ENCODE measurements around the gene EXOC4.

GRCh38 chr7:133609806-133610205 is 356.9 kb downstream of the EXOC4 start:
- TF ChIP-seq, protein P1, sequence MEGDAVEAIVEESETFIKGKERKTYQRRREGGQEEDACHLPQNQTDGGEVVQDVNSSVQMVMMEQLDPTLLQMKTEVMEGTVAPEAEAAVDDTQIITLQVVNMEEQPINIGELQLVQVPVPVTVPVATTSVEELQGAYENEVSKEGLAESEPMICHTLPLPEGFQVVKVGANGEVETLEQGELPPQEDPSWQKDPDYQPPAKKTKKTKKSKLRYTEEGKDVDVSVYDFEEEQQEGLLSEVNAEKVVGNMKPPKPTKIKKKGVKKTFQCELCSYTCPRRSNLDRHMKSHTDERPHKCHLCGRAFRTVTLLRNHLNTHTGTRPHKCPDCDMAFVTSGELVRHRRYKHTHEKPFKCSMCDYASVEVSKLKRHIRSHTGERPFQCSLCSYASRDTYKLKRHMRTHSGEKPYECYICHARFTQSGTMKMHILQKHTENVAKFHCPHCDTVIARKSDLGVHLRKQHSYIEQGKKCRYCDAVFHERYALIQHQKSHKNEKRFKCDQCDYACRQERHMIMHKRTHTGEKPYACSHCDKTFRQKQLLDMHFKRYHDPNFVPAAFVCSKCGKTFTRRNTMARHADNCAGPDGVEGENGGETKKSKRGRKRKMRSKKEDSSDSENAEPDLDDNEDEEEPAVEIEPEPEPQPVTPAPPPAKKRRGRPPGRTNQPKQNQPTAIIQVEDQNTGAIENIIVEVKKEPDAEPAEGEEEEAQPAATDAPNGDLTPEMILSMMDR (IDR thresholded peaks at IDR 0.05; ENCODE audit: extremely low read depth in 1 of 2, insufficient read depth in 1 of 2, low read depth in 1 of 2, low read length in 2 of 2), result no peak
- TF ChIP-seq POLR2A (IDR thresholded peaks at IDR 0.05; ENCODE audit: low read depth, low read length) (no peak), EZH2 (IDR thresholded peaks at IDR 0.05; ENCODE audit: borderline replicate concordance, low read depth, low read length, severe bottlenecking) (no peak), POLR2AphosphoS5 (IDR thresholded peaks at IDR 0.05; ENCODE audit: insufficient read depth, low read depth, low read length) (no peak), MAX (IDR thresholded peaks at IDR 0.05; ENCODE audit: insufficient read depth, insufficient read length) (no peak)
